Ascending aorta (tissue), 2 donors: ENCODE data around the gene LRRC37B. TPM values are rescaled to one million over a fixed set of nuclear protein-coding genes. Genes with fewer than 3 reads are reported as not detected.
"Not testable (repeated sequence)": the region's sequence is repeated elsewhere in the genome, so short reads cannot be mapped to it uniquely, and the experiment has no call there.

Source experiments
- DNase-seq, 2 donors: peaks; one replicate each; pipeline ENCODE4 v3.0.0-alpha.2; 2019; ENCODE audit warnings: low spot score in 2 of 2
- H3K27ac ChIP-seq, 2 donors: fragments of 200-600 bp; sonication (generic); one replicate each; pipeline ENCODE4 v1.5.1; 2016 to 2017; ENCODE audit warnings: mild to moderate bottlenecking in 1 of 2
- H3K27me3 ChIP-seq: fragments of 200-600 bp; sonication (generic); one replicate; pipeline ENCODE4 v1.5.1; 2017
- H3K36me3 ChIP-seq, 2 donors: fragments of 200-600 bp; sonication (generic); one replicate each; pipeline ENCODE4 v1.5.1; 2016
- H3K4me1 ChIP-seq, 2 donors: fragments of 200-600 bp; sonication (generic); one replicate each; pipeline ENCODE4 v1.5.1; 2016 to 2017; ENCODE audit warnings: mild to moderate bottlenecking in 1 of 2
- H3K4me3 ChIP-seq, 2 donors: fragments of 200-600 bp; sonication (generic); one replicate each; pipeline ENCODE4 v1.5.1; 2016 to 2017; ENCODE audit warnings: mild to moderate bottlenecking in 1 of 2
- H3K9me3 ChIP-seq, 2 donors: fragments of 200-600 bp; sonication (generic); one replicate each; pipeline ENCODE4 v1.5.1; 2016
- intact Hi-C: fragments of 100-400 bp; cut with DNase I; formaldehyde crosslinking; loops from one replicate; pipeline ENCODE4 v1.15.1; 2023
- total RNA-seq: library from RNA; depleted of rRNA; stranded (reverse); fragments of >200 nt; gene quantifications from one replicate; pipeline ENCODE4 v1.1.0, GENCODE V29; 2016

The LRRC37B gene
- total RNA-seq, 1 donor from 2014 or later, result 0.75 TPM

DNA sequence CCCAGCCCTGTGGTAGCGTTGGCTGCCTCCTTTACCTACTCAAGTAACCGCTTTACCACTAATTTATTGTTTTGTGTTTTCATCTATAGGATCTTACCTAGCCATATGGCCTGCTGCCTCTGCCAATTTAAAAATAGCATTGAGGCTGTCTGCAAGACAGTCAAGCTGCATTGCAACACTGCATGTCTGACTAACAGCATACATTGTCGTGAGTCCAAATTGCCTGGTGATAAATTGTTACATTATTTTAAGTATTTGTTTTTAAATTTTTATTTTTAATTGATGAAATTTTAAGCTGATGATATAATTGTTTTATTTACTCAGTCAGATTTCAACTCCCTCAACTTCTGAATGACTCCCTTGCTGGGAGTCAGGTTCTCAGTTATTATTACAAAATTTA is 38.4 kb downstream of the LRRC37B start:
- H3K27ac ChIP-seq, result not testable (repeated sequence)

DNA sequence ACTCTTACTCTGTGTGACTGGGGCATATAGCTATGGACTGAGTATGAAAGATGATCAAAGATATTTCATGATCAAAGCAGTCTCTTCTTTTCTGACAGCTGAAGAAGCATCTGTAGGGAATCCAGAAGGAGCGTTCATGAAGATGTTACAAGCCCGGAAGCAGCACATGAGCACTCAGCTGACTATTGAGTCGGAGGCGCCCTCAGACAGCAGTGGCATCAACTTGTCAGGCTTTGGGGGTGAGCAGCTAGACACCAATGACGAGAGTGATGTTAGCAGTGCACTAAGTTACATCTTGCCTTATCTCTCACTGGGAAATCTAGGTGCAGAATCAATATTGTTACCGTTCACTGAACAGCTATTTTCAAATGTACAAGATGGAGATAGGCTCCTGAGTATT is 40.5 kb downstream of the LRRC37B start:
- H3K4me3 ChIP-seq, DNase-seq, H3K27ac ChIP-seq, H3K36me3 ChIP-seq, intact Hi-C loops, H3K4me1 ChIP-seq, H3K9me3 ChIP-seq, H3K27me3 ChIP-seq: not testable (repeated sequence)

More for the DNA sequence above, 38.4 kb downstream of the LRRC37B start:
- H3K4me1 ChIP-seq, H3K9me3 ChIP-seq, H3K4me3 ChIP-seq, intact Hi-C loops, H3K27me3 ChIP-seq, DNase-seq: not testable (repeated sequence)
- H3K36me3 ChIP-seq, result peaks cover 10 to 19% of the 10 kb centered on the region in 2 donors

DNA sequence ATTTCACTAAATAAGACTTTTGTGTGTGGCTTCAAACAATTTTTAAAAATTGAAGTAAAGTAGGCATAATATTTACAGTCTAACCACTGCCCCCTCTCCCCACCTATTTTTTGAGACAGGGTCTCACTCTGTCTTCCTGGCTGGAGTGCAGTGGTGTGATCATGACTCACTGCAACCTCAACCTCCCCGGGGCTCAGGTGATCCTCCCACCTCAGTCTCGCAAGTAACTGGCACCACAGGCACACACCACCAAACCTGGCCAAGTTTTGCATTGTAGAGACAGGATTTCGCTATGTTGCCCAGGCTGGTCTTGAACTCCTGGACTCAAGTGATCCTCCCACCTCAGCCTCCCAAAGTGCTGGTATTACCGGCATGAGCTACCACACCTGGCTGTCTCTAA is 47.8 kb downstream of the LRRC37B start:
- DNase-seq, H3K27me3 ChIP-seq, intact Hi-C loops, H3K4me1 ChIP-seq, H3K36me3 ChIP-seq, H3K9me3 ChIP-seq, H3K27ac ChIP-seq, H3K4me3 ChIP-seq: not testable (repeated sequence)

DNA sequence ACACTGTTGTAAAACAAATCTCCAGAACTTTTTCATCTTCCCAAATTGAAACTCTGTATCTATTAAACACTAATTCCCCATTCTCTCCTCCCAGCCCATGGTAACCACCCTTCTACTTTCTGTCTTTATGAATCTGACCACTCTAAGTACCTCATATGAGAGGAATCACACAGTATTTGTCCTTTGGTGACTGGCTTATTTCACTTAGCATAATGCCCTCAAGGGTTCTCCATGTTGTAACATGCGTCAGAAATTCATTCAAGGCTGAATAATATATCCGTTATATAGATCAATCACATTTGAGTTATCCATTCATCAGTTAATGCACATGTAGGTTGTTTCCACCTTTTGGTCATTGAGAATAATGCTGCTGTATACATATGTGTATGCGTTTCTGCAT is 48.2 kb downstream of the LRRC37B start:
- H3K36me3 ChIP-seq, H3K27ac ChIP-seq, H3K27me3 ChIP-seq, H3K4me3 ChIP-seq, intact Hi-C loops, H3K9me3 ChIP-seq, H3K4me1 ChIP-seq, DNase-seq: not testable (repeated sequence)

DNA sequence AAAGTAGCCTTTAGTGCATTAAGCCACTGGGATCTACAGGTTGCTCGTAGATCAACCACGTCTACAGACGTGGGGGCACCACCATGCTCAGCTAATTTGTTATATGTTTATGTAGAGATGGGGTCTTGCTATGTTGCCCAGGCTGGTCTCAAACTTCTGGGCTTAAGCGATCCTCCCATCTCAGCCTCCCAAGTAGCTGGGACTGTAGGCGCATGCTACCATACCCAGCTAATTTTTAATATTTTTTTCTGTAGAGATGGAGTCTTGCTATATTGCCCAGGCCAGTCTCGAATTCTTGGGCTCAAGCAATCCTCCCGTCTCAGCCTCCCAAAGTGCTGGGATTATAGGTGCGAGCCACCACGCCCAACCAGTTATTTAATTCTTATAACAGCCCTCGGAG is 49.3 kb downstream of the LRRC37B start:
- H3K27me3 ChIP-seq, DNase-seq, H3K36me3 ChIP-seq, H3K27ac ChIP-seq, intact Hi-C loops, H3K4me3 ChIP-seq, H3K9me3 ChIP-seq, H3K4me1 ChIP-seq: not testable (repeated sequence)

DNA sequence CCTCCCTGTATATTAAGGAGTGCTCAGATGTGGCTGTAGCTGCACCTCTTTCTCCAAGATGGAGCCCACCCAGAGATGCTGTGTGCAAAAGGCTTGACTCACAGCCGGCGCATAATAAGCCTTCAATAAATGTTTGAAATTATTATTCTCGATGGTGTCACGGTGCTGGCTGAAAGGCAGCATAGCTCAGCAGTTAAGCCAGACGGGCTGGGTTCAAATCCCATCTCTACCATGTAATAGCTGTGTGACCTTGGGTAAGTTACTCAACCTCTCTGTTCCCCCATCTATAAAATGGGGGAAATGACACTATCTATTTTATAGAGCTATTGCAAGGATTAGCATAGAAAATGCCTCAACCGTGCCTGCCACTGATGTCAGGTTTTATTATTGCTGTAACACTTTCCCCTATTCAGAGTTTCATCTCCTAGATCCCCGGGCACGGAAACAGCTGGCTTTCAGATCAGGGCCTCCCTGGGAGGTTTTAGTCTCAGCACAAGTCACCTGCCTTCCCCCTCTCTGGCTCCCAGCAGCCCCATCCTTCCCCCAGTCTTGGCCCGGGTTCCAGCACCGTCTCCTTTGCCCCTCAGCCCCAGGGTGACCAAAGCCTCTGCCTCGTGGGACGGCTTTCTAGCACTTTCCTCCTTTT is 50.4 kb downstream of the LRRC37B start:
- H3K27ac ChIP-seq, H3K4me3 ChIP-seq, H3K9me3 ChIP-seq, H3K4me1 ChIP-seq, H3K36me3 ChIP-seq, H3K27me3 ChIP-seq, DNase-seq, intact Hi-C loops: not testable (repeated sequence)

DNA sequence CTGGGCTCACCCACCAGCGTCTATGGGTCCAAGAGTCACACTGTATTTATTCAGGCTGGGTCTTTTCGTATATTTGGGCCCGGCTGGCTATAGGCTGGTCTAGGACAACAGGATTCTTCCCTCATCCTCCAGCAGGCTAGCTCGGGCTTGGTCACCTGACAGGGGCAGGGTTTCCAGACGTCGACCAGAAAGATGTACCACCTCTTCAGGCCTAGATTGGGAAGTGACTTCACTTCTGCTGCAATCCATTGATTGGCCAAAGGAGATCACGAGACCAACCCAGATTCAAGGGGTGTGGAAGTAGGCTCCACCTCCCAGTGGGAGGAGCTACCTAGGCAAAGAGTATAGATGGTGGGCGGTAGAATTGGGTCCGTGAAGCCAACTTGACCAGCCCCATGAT is 53.5 kb downstream of the LRRC37B start:
- H3K4me3 ChIP-seq, H3K27me3 ChIP-seq, H3K9me3 ChIP-seq, intact Hi-C loops, DNase-seq, H3K4me1 ChIP-seq, H3K36me3 ChIP-seq, H3K27ac ChIP-seq: not testable (repeated sequence)

DNA sequence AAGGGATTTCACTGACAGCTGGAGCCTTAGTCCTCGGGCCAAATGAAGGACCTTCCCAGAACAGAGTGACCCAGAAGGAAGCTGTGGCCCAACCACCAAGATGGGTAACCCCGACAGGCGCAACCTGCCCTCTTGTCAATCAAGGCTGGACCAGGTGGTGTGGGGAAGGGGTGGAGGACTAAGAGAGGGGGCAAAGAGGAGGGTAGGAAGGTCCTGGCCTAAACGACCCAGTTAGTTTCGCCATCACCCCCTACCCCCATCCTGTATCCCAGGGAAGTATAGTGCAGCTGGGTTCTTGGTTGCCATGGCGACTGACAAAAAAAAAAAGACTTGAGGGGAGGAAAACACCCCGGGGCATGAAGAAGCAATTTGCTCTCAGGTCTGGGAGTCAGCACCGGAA is 54.7 kb downstream of the LRRC37B start:
- DNase-seq, H3K36me3 ChIP-seq, H3K27me3 ChIP-seq, intact Hi-C loops, H3K9me3 ChIP-seq, H3K4me1 ChIP-seq, H3K27ac ChIP-seq, H3K4me3 ChIP-seq: not testable (repeated sequence)

DNA sequence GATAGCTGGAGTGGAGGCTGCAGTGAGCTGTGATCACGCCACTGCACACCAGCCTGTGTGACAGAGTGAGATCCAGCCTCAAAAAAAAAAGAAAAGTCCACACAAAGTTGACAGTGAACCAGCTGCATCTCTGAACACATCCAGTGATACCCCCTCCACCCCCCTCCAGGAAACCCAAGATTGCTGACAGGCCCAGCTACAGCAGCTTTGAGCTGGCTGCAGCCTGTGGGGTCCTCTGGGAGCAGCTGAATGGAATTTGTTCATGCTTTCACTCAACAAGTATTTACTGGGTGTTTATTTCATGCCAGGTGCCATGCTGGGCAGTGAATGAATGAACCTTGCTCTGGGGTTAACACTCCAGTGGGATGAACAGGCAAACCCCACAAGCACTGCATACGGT is 56.9 kb downstream of the LRRC37B start:
- intact Hi-C loops, H3K4me1 ChIP-seq, H3K27ac ChIP-seq, H3K9me3 ChIP-seq, H3K36me3 ChIP-seq, H3K4me3 ChIP-seq, H3K27me3 ChIP-seq, DNase-seq: not testable (repeated sequence)

DNA sequence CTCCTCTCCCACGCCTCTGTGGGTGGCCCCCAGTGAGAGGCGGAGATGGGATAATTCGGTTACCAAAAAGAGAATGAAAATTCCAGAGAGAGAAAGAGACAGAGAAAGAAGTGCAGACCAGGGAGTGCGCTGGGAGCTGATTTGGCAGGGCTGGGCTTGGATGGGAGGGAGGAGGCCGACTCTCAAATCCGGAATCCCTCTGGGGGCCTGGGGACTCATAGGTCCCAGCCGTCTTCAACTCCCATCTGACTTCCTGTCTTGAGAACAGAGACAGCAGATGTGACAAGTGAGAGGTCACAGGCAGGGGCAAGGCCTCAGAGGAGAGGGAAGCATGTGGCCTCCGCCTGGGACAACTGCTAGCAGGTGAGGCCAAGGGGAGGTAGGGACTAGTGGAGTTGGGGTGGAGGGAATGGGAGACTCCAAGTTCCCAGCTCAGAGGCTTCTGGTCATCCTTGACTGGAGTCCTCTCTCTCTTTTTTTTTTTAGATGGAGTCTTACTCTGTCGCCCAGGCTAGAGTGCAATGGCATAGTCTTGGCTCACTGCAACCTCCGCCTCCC is 59.0 kb downstream of the LRRC37B start:
- H3K4me3 ChIP-seq, intact Hi-C loops, H3K9me3 ChIP-seq, H3K36me3 ChIP-seq, H3K27me3 ChIP-seq, H3K27ac ChIP-seq, DNase-seq, H3K4me1 ChIP-seq: not testable (repeated sequence)
